Measurements from ENCODE around the gene PCED1B.

GRCh38 chr12:47066278-47067025 is 13.0 kb upstream of the PCED1B start:
- TF ChIP-seq, protein P1, sequence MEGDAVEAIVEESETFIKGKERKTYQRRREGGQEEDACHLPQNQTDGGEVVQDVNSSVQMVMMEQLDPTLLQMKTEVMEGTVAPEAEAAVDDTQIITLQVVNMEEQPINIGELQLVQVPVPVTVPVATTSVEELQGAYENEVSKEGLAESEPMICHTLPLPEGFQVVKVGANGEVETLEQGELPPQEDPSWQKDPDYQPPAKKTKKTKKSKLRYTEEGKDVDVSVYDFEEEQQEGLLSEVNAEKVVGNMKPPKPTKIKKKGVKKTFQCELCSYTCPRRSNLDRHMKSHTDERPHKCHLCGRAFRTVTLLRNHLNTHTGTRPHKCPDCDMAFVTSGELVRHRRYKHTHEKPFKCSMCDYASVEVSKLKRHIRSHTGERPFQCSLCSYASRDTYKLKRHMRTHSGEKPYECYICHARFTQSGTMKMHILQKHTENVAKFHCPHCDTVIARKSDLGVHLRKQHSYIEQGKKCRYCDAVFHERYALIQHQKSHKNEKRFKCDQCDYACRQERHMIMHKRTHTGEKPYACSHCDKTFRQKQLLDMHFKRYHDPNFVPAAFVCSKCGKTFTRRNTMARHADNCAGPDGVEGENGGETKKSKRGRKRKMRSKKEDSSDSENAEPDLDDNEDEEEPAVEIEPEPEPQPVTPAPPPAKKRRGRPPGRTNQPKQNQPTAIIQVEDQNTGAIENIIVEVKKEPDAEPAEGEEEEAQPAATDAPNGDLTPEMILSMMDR (IDR thresholded peaks at IDR 0.05; ENCODE audit: insufficient read depth, low read length, poor library complexity, severe bottlenecking): no peak
- TF ChIP-seq EZH2phosphoT487 (conservative IDR thresholded peaks at IDR 0.05; ENCODE audit: low read length): no peak
